OCI-LY7 (cell line): ENCODE data around the gene FLNA. TPM values are rescaled to one million over a fixed set of nuclear protein-coding genes. Genes with fewer than 3 reads are reported as not detected.
"Not testable (repeated sequence)": the region's sequence is repeated elsewhere in the genome, so short reads cannot be mapped to it uniquely, and the experiment has no call there.

ENCODE experiments used
- BruUV-seq: library from RNA; stranded (reverse); fragments of 400-500 nt; replicated peaks from 2 replicates; lab custom pipeline; 2021; lab: Mats Ljungman, UMichigan
- CTCF ChIA-PET: fragments of 300-600 bp; sonication (Branson Sonifier 250); formaldehyde crosslinking; loops from one replicate; lab custom pipeline; 2022; ENCODE audit warnings: antibody characterized with exemption; ENCODE audit not compliant: unreplicated experiment; lab: Charles Lee
- POLR2A ChIA-PET: fragments of 300-600 bp; sonication (Branson Sonifier 250); formaldehyde crosslinking; loops from one replicate; lab custom pipeline; 2022; ENCODE audit warnings: antibody characterized with exemption; lab: Charles Lee
- DNase-seq: peaks from one replicate; pipeline ENCODE4 v3.0.0-alpha.2; 2015; ENCODE audit warnings: low spot score
- H2AFZ ChIP-seq: fragments of 200-600 bp; sonication (generic), shearing (Covaris generic); 2 replicates; pipeline ENCODE4 v1.6.1; 2014; ENCODE audit warnings: mild to moderate bottlenecking, antibody characterized with exemption, low read length, moderate library complexity
- H3K27ac ChIP-seq: fragments of 200-600 bp; sonication (generic); 2 replicates; pipeline ENCODE4 v1.5.1; 2014; ENCODE audit warnings: mixed run types, low read depth, mild to moderate bottlenecking, moderate library complexity, low read length, inconsistent platforms; ENCODE audit not compliant: poor library complexity, severe bottlenecking
- H3K36me3 ChIP-seq: fragments of 200-600 bp; sonication (generic); 2 replicates; pipeline ENCODE4 v1.6.1; 2014; ENCODE audit warnings: mild to moderate bottlenecking, antibody characterized with exemption, low read length, moderate library complexity, mixed read lengths; ENCODE audit not compliant: insufficient read depth
- H3K4me1 ChIP-seq: fragments of 200-600 bp; sonication (generic); 2 replicates; pipeline ENCODE4 v1.5.1; 2014; ENCODE audit warnings: mild to moderate bottlenecking, low read length; ENCODE audit not compliant: insufficient read depth, poor library complexity, severe bottlenecking
- H3K4me2 ChIP-seq: fragments of 200-600 bp; sonication (generic); 2 replicates; pipeline ENCODE4 v1.6.1; 2014; ENCODE audit warnings: mild to moderate bottlenecking, low read length
- H3K4me3 ChIP-seq: fragments of 200-600 bp; sonication (generic); 2 replicates; pipeline ENCODE4 v1.5.1; 2014; ENCODE audit warnings: mild to moderate bottlenecking, low read depth, low read length; ENCODE audit not compliant: poor library complexity, severe bottlenecking
- H3K79me2 ChIP-seq: fragments of 200-600 bp; sonication (generic); 2 replicates; pipeline ENCODE4 v1.6.1; 2016; ENCODE audit warnings: low read depth, mild to moderate bottlenecking, low read length, moderate library complexity, mixed read lengths; ENCODE audit not compliant: insufficient read depth
- H3K9me2 ChIP-seq: fragments of 200-600 bp; sonication (generic); 2 replicates; pipeline ENCODE4 v1.6.1; 2016; ENCODE audit warnings: mild to moderate bottlenecking, low read length, mixed read lengths; ENCODE audit not compliant: insufficient read depth
- H3K9me3 ChIP-seq: fragments of 200-600 bp; sonication (generic); 2 replicates; pipeline ENCODE4 v1.6.1; 2014; ENCODE audit warnings: mild to moderate bottlenecking, mixed run types, low read length, mixed read lengths
- H4K20me1 ChIP-seq: fragments of 200-600 bp; sonication (generic); 2 replicates; pipeline ENCODE4 v1.6.1; 2014; ENCODE audit warnings: mild to moderate bottlenecking, antibody characterized with exemption, low read length, moderate library complexity, mixed read lengths; ENCODE audit not compliant: insufficient read depth
- EZH2phosphoT487 ChIP-seq: fragments of 200-600 bp; sonication (generic); IDR thresholded peaks from 2 replicates; pipeline ENCODE4 v1.6.1; 2018; ENCODE audit warnings: low read depth, borderline replicate concordance, mild to moderate bottlenecking, mixed run types, antibody characterized with exemption, low read length, moderate library complexity, mixed read lengths
- intact Hi-C: fragments of 100-400 bp; cut with micrococcal nuclease; formaldehyde crosslinking; loops from one replicate; pipeline ENCODE4 v1.10.0; 2022; ENCODE audit not compliant: unreplicated experiment
- total RNA-seq, 2 experiments: library from RNA; depleted of rRNA in 1 of 2; stranded (reverse); fragments of >200 nt in 1 of 2; shearing (Covaris generic) in 1 of 2; gene quantifications; 2 replicates each; pipeline ENCODE4 v1.2.3, GENCODE V29; 2014 to 2022
- TF ChIP-seq, protein P1 (sequence below): fragments of 200-600 bp; sonication (generic); conservative IDR thresholded peaks from 2 replicates; pipeline ENCODE4 v1.5.1; 2014; ENCODE audit warnings: mild to moderate bottlenecking, antibody characterized with exemption, low read length, moderate library complexity, mixed read lengths

Gene FLNA
- total RNA-seq, 2 experiments from 2014 or later = 78.8 to 97.7 TPM

DNA sequence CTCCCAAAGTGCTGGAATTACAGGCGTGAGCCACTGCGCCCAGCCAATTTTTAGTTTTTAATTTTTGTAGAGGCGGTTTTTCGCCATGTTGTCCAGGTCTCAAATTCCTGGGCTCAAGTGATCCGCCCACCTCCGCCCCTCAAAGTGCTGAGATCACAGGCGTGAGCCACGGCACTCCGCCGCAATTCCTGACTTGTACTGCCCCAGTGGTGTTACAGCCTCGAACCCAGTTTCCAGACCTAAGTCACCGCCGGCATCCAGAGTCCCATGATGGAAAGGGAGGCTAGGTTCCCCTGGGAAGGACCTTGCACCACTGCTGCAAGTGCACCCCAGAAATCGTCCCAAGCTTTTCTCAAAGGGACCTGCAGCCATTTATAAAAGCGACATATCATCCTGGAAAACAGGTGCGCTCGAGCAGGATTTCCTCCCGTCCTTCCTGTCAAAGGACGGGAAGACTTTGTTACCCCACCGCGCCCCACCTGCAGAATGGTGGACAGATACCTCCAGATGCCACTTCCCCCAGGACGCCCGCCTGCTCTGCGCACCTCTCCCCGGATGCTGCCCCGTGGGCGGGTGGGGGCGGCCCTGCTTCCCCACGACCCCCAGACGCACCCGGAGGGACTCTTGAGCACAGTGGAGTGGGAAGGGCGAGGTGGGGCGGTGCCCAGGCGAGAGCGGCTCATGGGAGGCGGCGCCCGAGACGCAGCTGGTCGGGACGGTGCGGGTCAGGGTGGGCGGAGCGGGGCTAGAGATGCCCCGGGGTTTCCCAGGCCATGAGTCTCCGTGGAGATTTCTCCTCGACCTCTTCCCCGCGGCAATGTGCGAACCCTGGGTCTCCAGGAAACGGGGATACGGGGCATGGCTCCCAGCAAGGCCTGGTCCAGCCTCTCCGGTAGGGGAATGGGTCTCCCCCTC, 22.8 kb upstream of the FLNA start:
- Histone ChIP-seq H3K9me3 (no peaks in the 10 kb centered on the region), H2AFZ (peak overlapping the region; percentile 60; the same call in 1 of the 2 replicates), H3K4me1 (peaks cover 9% of the 10 kb centered on the region), H3K4me3 (peak overlapping the region; percentile 86), H3K27ac (peak overlapping the region; percentile 90), H3K9me2 (no peaks in the 10 kb centered on the region), H3K36me3 (peaks cover 38% of the 10 kb centered on the region), H3K4me2 (peak overlapping the region; percentile 89), H3K79me2 (peaks cover 13% of the 10 kb centered on the region; the same call in 1 of the 2 replicates), H4K20me1 (no peaks in the 10 kb centered on the region)
- TF ChIP-seq, protein P1, sequence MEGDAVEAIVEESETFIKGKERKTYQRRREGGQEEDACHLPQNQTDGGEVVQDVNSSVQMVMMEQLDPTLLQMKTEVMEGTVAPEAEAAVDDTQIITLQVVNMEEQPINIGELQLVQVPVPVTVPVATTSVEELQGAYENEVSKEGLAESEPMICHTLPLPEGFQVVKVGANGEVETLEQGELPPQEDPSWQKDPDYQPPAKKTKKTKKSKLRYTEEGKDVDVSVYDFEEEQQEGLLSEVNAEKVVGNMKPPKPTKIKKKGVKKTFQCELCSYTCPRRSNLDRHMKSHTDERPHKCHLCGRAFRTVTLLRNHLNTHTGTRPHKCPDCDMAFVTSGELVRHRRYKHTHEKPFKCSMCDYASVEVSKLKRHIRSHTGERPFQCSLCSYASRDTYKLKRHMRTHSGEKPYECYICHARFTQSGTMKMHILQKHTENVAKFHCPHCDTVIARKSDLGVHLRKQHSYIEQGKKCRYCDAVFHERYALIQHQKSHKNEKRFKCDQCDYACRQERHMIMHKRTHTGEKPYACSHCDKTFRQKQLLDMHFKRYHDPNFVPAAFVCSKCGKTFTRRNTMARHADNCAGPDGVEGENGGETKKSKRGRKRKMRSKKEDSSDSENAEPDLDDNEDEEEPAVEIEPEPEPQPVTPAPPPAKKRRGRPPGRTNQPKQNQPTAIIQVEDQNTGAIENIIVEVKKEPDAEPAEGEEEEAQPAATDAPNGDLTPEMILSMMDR = no peak
- TF ChIP-seq EZH2phosphoT487 = no peak
- POLR2A ChIA-PET = interaction anchor here (0.7 to 1.5 kb wide), 2 partner anchors 71 to 77 kb away, joined by 3 read pairs; no protein-coding TSS in a partner anchor
- peak; percentile 61 for DNase-seq
- no TSS peak for BruUV-seq
- CTCF ChIA-PET = no interaction called here
- intact Hi-C loops = no loop called here

DNA sequence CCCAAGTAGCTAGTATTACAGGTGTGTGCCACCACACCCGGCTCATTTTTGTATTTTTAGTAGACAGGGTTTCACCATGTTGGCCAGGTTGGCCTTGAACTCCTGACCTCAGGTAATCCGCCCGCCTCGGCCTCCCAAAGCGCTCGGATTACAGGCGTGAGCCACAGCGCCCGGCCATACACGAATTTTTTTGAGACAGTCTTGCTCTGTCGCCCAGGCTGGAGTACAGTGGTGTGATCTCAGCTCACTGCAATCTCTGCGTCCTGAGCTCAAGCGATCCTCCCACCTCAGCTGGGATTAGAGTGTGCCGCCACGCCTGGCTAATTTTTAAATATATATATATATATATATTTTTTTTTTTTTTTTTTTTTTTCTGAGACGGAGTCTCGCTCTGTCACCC, 21.9 kb upstream of the FLNA start:
- H3K27ac ChIP-seq, H3K9me2 ChIP-seq, BruUV-seq, H3K4me3 ChIP-seq, H2AFZ ChIP-seq, H4K20me1 ChIP-seq, H3K4me1 ChIP-seq, H3K9me3 ChIP-seq, CTCF ChIA-PET, H3K4me2 ChIP-seq, DNase-seq, intact Hi-C loops: not testable (repeated sequence)
- peaks cover 13% of the 10 kb centered on the region; the same call in 1 of the 2 replicates for H3K79me2 ChIP-seq
- POLR2A ChIA-PET = interaction anchor here (0.7 kb wide), 1 partner anchor 78 kb away, joined by 3 read pairs; no protein-coding TSS in a partner anchor
- H3K36me3 ChIP-seq = peaks cover 31% of the 10 kb centered on the region

DNA sequence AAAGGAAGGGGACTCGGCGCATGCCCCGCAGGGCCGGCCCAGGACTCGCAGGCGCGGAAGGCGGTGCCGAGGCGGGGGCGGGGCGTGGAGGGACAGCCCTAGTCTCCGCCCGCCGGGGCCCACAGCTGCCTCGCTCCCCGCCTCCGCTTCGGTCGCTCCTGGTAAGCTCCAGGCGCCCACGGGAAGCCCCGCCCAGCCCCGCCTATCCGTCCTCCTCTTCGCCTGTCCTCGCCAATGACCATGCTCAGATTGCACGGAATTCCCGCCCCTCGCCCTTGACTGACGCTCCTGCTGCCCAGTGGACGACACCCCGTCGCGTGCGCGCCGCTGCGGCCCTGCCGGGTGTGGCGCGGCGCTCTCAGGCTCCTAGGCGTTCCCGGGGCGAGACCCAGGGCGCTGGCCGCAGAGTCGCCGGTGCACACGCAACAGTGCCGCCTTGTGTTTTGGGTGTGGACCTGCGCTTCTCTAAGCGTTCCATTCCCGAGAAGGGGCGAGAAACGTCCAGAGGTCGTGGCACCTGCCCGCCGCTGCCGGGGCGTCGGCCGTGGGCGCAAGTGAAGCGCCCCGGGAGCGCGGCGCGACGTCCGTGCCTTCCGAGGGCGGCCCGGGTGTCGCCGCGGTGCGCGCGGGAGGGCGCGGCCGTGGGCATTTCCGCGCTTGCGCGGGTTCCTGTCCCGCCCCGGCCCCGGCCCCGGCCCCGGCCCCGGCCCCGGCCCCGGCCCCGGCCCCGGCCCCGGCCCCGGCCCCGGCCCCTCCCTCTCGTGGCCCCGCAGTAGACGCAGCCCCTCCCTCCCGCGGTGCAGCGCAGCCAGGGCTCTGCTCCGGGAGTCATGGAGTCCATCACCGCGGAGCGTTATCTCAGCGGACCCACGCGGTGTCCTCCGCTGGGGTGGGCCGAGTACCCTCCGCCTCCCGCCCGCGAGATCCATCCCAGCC, 15.6 kb upstream of the FLNA start:
- intact Hi-C loops, H3K27ac ChIP-seq, H3K4me1 ChIP-seq, H2AFZ ChIP-seq, CTCF ChIA-PET, BruUV-seq, H3K36me3 ChIP-seq, POLR2A ChIA-PET, H3K9me2 ChIP-seq, H3K79me2 ChIP-seq, H3K9me3 ChIP-seq, H3K4me2 ChIP-seq, DNase-seq, H4K20me1 ChIP-seq: not testable (repeated sequence)
- peak overlapping the region; percentile 31 for H3K4me3 ChIP-seq

DNA sequence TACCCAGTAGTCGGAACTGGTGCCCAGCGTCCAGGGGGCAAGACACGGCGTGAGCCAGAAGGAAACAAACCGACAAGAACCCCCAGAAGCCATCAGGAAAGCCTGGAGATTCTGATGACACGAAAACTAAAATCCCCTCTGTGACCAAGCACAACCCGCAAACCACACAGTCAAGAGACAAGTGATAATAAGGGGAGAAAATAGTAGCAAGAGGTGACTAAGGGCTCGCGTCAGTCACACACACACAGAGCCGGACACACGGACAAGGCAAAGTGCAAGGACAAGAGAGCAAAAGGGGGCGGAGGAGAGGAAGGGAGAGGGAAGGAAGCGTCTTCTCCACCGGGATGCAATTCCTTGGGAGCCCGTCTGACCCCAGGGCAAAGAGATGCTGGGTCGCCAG, 14.2 kb upstream of the FLNA start:
- H3K4me2 ChIP-seq, POLR2A ChIA-PET, H3K4me3 ChIP-seq, intact Hi-C loops, H3K9me2 ChIP-seq, CTCF ChIA-PET, H2AFZ ChIP-seq, DNase-seq, H3K79me2 ChIP-seq, H4K20me1 ChIP-seq, H3K27ac ChIP-seq, BruUV-seq, H3K4me1 ChIP-seq, H3K9me3 ChIP-seq, H3K36me3 ChIP-seq: not testable (repeated sequence)

DNA sequence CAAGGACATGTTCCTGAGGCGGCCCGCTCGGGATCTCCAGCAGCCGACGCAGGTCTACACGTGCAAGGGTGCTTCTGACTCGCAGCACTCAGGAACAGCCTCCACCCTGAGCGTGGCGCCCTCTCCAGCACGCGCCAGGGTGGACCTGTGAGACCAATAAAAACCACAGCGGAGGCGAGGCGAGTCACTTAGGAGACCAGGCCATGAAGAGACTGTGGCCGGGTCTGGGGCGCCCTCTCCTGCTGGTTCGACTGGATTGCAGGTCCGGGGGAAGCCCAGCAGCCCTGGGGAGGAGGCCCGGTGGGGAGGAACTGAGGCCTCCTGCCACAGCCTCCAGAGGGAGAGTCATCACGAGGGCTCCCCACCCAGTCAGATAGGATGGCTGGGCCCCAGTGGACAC, 13.7 kb upstream of the FLNA start:
- BruUV-seq, H3K36me3 ChIP-seq, CTCF ChIA-PET, intact Hi-C loops, H3K4me2 ChIP-seq, POLR2A ChIA-PET, H3K9me3 ChIP-seq, DNase-seq, H2AFZ ChIP-seq, H3K9me2 ChIP-seq, H3K27ac ChIP-seq, H3K4me1 ChIP-seq, H3K79me2 ChIP-seq, H3K4me3 ChIP-seq, H4K20me1 ChIP-seq: not testable (repeated sequence)
